Ovary (tissue), 9 donors: ENCODE measurements around the gene DLX1. TPM values are rescaled to one million over a fixed set of nuclear protein-coding genes. Genes with fewer than 3 reads are reported as not detected.

Experiments used
- DNase-seq, 5 donors: peaks; one replicate each; pipeline ENCODE4 v3.0.0-alpha.2; 2019 to 2020
- H3K27ac ChIP-seq, 2 donors: fragments of 200-600 bp; one replicate each; pipeline versions ENCODE4 v1.5.1 to v1.8.0; 2019 to 2022
- H3K27me3 ChIP-seq: fragments of 200-600 bp; one replicate; pipeline ENCODE4 v1.8.0; 2022
- H3K36me3 ChIP-seq: fragments of 200-600 bp; sonication (generic); one replicate; pipeline ENCODE4 v1.5.1; 2019
- H3K4me1 ChIP-seq: one replicate; pipeline ENCODE4 v1.8.1; 2013; ENCODE audit warnings: mild to moderate bottlenecking, moderate library complexity; ENCODE audit not compliant: insufficient read depth
- H3K4me3 ChIP-seq: fragments of 200-600 bp; sonication (generic); one replicate; pipeline ENCODE4 v1.5.1; 2017
- H3K9me3 ChIP-seq, 2 donors: fragments of 200-600 bp in 1 of 2; sonication (generic) in 1 of 2; one replicate each; pipeline versions ENCODE4 v1.5.1 to v1.8.1; 2013 to 2019; ENCODE audit warnings: mild to moderate bottlenecking in 1 of 2, moderate library complexity in 1 of 2
- CTCF ChIP-seq, 3 donors: fragments of 450-650 bp in 2 of 3; fragments of 200-600 bp in 1 of 3; IDR thresholded peaks; one replicate each; pipeline versions ENCODE4 v1.5.1 to v1.8.0; 2016 to 2022; ENCODE audit warnings: antibody characterized with exemption in 3 of 3, mild to moderate bottlenecking in 1 of 3
- EP300 ChIP-seq: sonication (generic); formaldehyde crosslinking; IDR thresholded peaks from one replicate; pipeline ENCODE4 v1.6.1; 2017; ENCODE audit warnings: antibody characterized with exemption
- POLR2A ChIP-seq: fragments of 450-650 bp; IDR thresholded peaks from one replicate; pipeline ENCODE4 v1.6.1; 2017; ENCODE audit warnings: antibody characterized with exemption, mild to moderate bottlenecking, moderate library complexity
- WGBS, 3 donors: extraction: QIAGEN DNeasy Blood & Tissue Kit in 1 of 3; methylation state at CpG; one replicate each; pipeline versions ENCODE4 v1.1.5 to v1.1.7; 2013 to 2017; 5-methylcytosine and 5-hydroxymethylcytosine counted together
- intact Hi-C, 4 donors: fragments of 100-400 bp; cut with DNase I; formaldehyde crosslinking; loops; one replicate each; pipeline versions ENCODE4 v1.11.0 to v1.15.1; 2022 to 2023
- polyA plus RNA-seq, 2 donors: library from polyadenylated mRNA; stranded (reverse); fragments of 200-250 nt in 1 of 2; fragments of 350-450 nt in 1 of 2; fragmentation: Illumina TruSeq in 1 of 2; extraction: RNeasy Lipid Tissue Mini Kit (QIAGEN cat#74804) in 1 of 2; gene quantifications; one replicate each; pipeline ENCODE4 v1.2.3, GENCODE V29; 2013 to 2014
- total RNA-seq, 7 donors: library from RNA; depleted of rRNA in 2 of 7; stranded (reverse); fragments of >200 nt in 2 of 7; fragmentation: NEBNext Ultra II Directional in 3 of 7; extraction: Animal tissue kit (Norgen Biotek cat#: 25700) in 3 of 7; gene quantifications; one replicate each; pipeline versions ENCODE4 v1.1.0 to v1.2.4, GENCODE V29; 2016 to 2023
- donor health status: DM: no; HTN: no; CAD: no; lungs with moderate emphysema.
- donor health status: DM: no; HTN: no; CAD: no.
- donor health status: Bipolar disorder and iron deficiency.
- donor health status: DM: yes; HTN: yes; CAD: no.
- donor health status: DM: no; HTN: no; CAD: no.
- donor health status: DM: yes; HTN: yes; CAD: no.

Gene DLX1
- total and polyA plus RNA-seq, 9 donors = 0.07 to 0.20 (median 0.17) TPM; not detected in 5

- WGBS, 3 donors = 5 to 12% (median 9%) methylated on average over 29 to 40 of the region's 40 CpGs
- DNase-seq = no peak
- Histone ChIP-seq H3K9me3 (no peaks in the 10 kb centered on the region), H3K4me3 (no peak overlapping the region), H3K27ac (no peak overlapping the region), H3K4me1 (peaks cover 17% of the 10 kb centered on the region), H3K27me3 (peaks cover 26% of the 10 kb centered on the region), H3K36me3 (no peaks in the 10 kb centered on the region)
- intact Hi-C loops = loop anchor here in 1 of 4 donors (10.0 kb wide), 1 partner anchor 401 kb away; no protein-coding TSS in a partner anchor
- no peak for TF ChIP-seq EP300
- TF ChIP-seq POLR2A = no peak
- no peak for TF ChIP-seq CTCF (IDR thresholded peaks at IDR 0.05)
Observed at GRCh38 chr2:172095905-172096625, 10.8 kb downstream of the DLX1 start.

GRCh38 chr2:172096626-172097547 lies 11.6 kb downstream of the DLX1 start:
- H3K9me3 ChIP-seq = no peaks in the 10 kb centered on the region
- peak in 1 of 5 donors; percentile 14 for DNase-seq
- intact Hi-C loops = loop anchor here in 1 of 4 donors (10.0 kb wide), 1 partner anchor 402 kb away; no protein-coding TSS in a partner anchor
- no peak for TF ChIP-seq EP300
- no peak for TF ChIP-seq POLR2A
- no peak for TF ChIP-seq CTCF (IDR thresholded peaks at IDR 0.05)
- 3 to 4% (median 3%) methylated on average over 48 to 55 of the region's 55 CpGs for WGBS, 3 donors
- peaks cover 17% of the 10 kb centered on the region for H3K4me1 ChIP-seq
- H3K27ac ChIP-seq = no peak overlapping the region
- H3K4me3 ChIP-seq = no peak overlapping the region
- no peaks in the 10 kb centered on the region for H3K36me3 ChIP-seq
- H3K27me3 ChIP-seq = peaks cover 21% of the 10 kb centered on the region

GRCh38 chr2:172097557-172098131 lies 12.3 kb downstream of the DLX1 start:
- peaks cover 21% of the 10 kb centered on the region for H3K4me1 ChIP-seq
- H3K4me3 ChIP-seq = no peak overlapping the region
- WGBS, 3 donors = 45 to 52% (median 52%) methylated on average over 9 of the region's 9 CpGs
- H3K27me3 ChIP-seq = peaks cover 20% of the 10 kb centered on the region
- DNase-seq = no peak
- intact Hi-C loops = loop anchor here in 1 of 4 donors (10.0 kb wide), 1 partner anchor 403 kb away; no protein-coding TSS in a partner anchor
- no peaks in the 10 kb centered on the region for H3K9me3 ChIP-seq
- H3K36me3 ChIP-seq = no peaks in the 10 kb centered on the region
- TF ChIP-seq CTCF (IDR thresholded peaks at IDR 0.05) (no peak), EP300 (no peak), POLR2A (no peak)
- no peak overlapping the region for H3K27ac ChIP-seq

GRCh38 chr2:172098287-172098649 lies 13.0 kb downstream of the DLX1 start:
- H3K4me3 ChIP-seq = no peak overlapping the region

More at GRCh38 chr2:172098287-172098649, 13.0 kb downstream of the DLX1 start:
- Histone ChIP-seq H3K9me3 (no peaks in the 10 kb centered on the region), H3K27ac (no peak overlapping the region), H3K36me3 (no peaks in the 10 kb centered on the region), H3K27me3 (peaks cover 15% of the 10 kb centered on the region), H3K4me1 (peaks cover 24% of the 10 kb centered on the region)
- DNase-seq = no peak
- 60 to 83% (median 79%) methylated on average over 1 of the region's 1 CpG for WGBS, 3 donors
- intact Hi-C loops = loop anchor here in 1 of 4 donors (10.0 kb wide), 1 partner anchor 403 kb away; no protein-coding TSS in a partner anchor
- TF ChIP-seq CTCF (IDR thresholded peaks at IDR 0.05) (no peak), POLR2A (no peak), EP300 (no peak)
